WTC11 (cell line): ENCODE measurements around the gene EHMT1.

Experiments used
- ELF4 ChIP-seq: sonication (generic); formaldehyde crosslinking; IDR thresholded peaks from 2 replicates; pipeline ENCODE4 v1.8.1; 2022; ENCODE audit warnings: low read depth, mild to moderate bottlenecking, moderate library complexity, missing genetic modification reagents
- ESRRA ChIP-seq: sonication (generic); formaldehyde crosslinking; IDR thresholded peaks from 2 replicates; pipeline ENCODE4 v1.8.1; 2022; ENCODE audit warnings: mild to moderate bottlenecking, missing genetic modification reagents, borderline replicate concordance
- IRF2 ChIP-seq: sonication (generic); formaldehyde crosslinking; IDR thresholded peaks from 2 replicates; pipeline ENCODE4 v1.8.0; 2022; ENCODE audit warnings: low read depth, missing genetic modification reagents, borderline replicate concordance
- RORB ChIP-seq: fragments of 250-450 bp; sonication (Bioruptor Pico); IDR thresholded peaks from 2 replicates; pipeline ENCODE4 v1.9.0; 2021; ENCODE audit warnings: mild to moderate bottlenecking
- TCF7 ChIP-seq: sonication (generic); formaldehyde crosslinking; IDR thresholded peaks from 2 replicates; pipeline ENCODE4 v1.8.0; 2022; ENCODE audit warnings: mild to moderate bottlenecking, low read depth, missing genetic modification reagents, moderate library complexity
- TEAD1 ChIP-seq: sonication (generic); formaldehyde crosslinking; IDR thresholded peaks from 2 replicates; pipeline ENCODE4 v1.8.0; 2022; ENCODE audit warnings: mild to moderate bottlenecking, missing genetic modification reagents
- ZNF396 ChIP-seq: fragments of 250-450 bp; sonication (Bioruptor Pico); IDR thresholded peaks from 2 replicates; pipeline ENCODE4 v1.8.0; 2021; ENCODE audit warnings: mild to moderate bottlenecking, moderate library complexity, borderline replicate concordance
- TF ChIP-seq, protein P1 (sequence below): fragments of 200-600 bp; IDR thresholded peaks from 2 replicates; pipeline ENCODE4 v1.8.0; 2022; ENCODE audit warnings: antibody characterized with exemption
- TF ChIP-seq, protein P2 (sequence below): fragments of 250-450 bp; sonication (Bioruptor Pico); IDR thresholded peaks from 2 replicates; pipeline ENCODE4 v1.9.0; 2021; ENCODE audit warnings: mild to moderate bottlenecking, borderline replicate concordance
- TF ChIP-seq, protein P3 (sequence below): sonication (generic); formaldehyde crosslinking; IDR thresholded peaks from 2 replicates; pipeline ENCODE4 v1.8.1; 2022; ENCODE audit warnings: low read depth, missing genetic modification reagents, borderline replicate concordance
- TF ChIP-seq, protein P4 (sequence below): sonication (generic); formaldehyde crosslinking; IDR thresholded peaks from 2 replicates; pipeline ENCODE4 v1.8.1; 2023; ENCODE audit warnings: mild to moderate bottlenecking, missing genetic modification reagents

DNA sequence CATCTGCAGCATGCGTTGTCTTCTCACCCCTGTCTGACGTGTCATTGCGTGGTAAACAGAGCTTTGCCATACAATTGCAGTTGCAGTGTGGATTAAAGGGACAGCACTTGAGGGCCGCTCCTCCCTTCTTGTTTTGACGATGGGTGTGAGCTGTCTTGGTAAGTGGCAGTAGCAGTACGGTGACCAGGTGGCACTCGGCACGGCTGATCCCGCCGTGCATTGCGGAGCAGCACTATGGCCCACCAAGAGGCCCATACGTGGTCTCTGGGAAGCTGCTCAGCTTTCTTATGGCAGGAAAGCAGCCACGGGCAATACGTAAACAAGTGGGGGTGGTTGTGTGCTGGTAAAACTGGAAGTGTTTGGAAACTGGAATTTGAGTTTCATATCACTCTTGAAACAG, 25.1 kb downstream of the EHMT1 start:
- TF ChIP-seq, protein P1, sequence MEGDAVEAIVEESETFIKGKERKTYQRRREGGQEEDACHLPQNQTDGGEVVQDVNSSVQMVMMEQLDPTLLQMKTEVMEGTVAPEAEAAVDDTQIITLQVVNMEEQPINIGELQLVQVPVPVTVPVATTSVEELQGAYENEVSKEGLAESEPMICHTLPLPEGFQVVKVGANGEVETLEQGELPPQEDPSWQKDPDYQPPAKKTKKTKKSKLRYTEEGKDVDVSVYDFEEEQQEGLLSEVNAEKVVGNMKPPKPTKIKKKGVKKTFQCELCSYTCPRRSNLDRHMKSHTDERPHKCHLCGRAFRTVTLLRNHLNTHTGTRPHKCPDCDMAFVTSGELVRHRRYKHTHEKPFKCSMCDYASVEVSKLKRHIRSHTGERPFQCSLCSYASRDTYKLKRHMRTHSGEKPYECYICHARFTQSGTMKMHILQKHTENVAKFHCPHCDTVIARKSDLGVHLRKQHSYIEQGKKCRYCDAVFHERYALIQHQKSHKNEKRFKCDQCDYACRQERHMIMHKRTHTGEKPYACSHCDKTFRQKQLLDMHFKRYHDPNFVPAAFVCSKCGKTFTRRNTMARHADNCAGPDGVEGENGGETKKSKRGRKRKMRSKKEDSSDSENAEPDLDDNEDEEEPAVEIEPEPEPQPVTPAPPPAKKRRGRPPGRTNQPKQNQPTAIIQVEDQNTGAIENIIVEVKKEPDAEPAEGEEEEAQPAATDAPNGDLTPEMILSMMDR, result no peak
- TF ChIP-seq RORB (CRISPR knock-in tag) (no peak), ZNF396 (CRISPR knock-in tag) (no peak), IRF2 (no peak), TCF7 (CRISPR knock-in tag) (no peak), TEAD1 (CRISPR knock-in tag) (no peak), ESRRA (CRISPR knock-in tag) (no peak), ELF4 (CRISPR knock-in tag) (no peak)
- TF ChIP-seq, protein P2, sequence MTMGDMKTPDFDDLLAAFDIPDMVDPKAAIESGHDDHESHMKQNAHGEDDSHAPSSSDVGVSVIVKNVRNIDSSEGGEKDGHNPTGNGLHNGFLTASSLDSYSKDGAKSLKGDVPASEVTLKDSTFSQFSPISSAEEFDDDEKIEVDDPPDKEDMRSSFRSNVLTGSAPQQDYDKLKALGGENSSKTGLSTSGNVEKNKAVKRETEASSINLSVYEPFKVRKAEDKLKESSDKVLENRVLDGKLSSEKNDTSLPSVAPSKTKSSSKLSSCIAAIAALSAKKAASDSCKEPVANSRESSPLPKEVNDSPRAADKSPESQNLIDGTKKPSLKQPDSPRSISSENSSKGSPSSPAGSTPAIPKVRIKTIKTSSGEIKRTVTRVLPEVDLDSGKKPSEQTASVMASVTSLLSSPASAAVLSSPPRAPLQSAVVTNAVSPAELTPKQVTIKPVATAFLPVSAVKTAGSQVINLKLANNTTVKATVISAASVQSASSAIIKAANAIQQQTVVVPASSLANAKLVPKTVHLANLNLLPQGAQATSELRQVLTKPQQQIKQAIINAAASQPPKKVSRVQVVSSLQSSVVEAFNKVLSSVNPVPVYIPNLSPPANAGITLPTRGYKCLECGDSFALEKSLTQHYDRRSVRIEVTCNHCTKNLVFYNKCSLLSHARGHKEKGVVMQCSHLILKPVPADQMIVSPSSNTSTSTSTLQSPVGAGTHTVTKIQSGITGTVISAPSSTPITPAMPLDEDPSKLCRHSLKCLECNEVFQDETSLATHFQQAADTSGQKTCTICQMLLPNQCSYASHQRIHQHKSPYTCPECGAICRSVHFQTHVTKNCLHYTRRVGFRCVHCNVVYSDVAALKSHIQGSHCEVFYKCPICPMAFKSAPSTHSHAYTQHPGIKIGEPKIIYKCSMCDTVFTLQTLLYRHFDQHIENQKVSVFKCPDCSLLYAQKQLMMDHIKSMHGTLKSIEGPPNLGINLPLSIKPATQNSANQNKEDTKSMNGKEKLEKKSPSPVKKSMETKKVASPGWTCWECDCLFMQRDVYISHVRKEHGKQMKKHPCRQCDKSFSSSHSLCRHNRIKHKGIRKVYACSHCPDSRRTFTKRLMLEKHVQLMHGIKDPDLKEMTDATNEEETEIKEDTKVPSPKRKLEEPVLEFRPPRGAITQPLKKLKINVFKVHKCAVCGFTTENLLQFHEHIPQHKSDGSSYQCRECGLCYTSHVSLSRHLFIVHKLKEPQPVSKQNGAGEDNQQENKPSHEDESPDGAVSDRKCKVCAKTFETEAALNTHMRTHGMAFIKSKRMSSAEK, result no peak
- TF ChIP-seq, protein P3, sequence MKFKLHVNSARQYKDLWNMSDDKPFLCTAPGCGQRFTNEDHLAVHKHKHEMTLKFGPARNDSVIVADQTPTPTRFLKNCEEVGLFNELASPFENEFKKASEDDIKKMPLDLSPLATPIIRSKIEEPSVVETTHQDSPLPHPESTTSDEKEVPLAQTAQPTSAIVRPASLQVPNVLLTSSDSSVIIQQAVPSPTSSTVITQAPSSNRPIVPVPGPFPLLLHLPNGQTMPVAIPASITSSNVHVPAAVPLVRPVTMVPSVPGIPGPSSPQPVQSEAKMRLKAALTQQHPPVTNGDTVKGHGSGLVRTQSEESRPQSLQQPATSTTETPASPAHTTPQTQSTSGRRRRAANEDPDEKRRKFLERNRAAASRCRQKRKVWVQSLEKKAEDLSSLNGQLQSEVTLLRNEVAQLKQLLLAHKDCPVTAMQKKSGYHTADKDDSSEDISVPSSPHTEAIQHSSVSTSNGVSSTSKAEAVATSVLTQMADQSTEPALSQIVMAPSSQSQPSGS (CRISPR knock-in tag), result no peak
- TF ChIP-seq, protein P4, sequence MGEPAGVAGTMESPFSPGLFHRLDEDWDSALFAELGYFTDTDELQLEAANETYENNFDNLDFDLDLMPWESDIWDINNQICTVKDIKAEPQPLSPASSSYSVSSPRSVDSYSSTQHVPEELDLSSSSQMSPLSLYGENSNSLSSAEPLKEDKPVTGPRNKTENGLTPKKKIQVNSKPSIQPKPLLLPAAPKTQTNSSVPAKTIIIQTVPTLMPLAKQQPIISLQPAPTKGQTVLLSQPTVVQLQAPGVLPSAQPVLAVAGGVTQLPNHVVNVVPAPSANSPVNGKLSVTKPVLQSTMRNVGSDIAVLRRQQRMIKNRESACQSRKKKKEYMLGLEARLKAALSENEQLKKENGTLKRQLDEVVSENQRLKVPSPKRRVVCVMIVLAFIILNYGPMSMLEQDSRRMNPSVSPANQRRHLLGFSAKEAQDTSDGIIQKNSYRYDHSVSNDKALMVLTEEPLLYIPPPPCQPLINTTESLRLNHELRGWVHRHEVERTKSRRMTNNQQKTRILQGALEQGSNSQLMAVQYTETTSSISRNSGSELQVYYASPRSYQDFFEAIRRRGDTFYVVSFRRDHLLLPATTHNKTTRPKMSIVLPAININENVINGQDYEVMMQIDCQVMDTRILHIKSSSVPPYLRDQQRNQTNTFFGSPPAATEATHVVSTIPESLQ (CRISPR knock-in tag), result no peak
